GM12878 (cell line): ENCODE results near the gene KIFC1.

ENCODE experiments used
- SMC3 ChIP-seq: IDR thresholded peaks from 2 replicates; pipeline ENCODE4 v1.6.1; 2011; ENCODE audit warnings: low read length, improper control_type of control experiment, borderline replicate concordance
- SP1 ChIP-seq: IDR thresholded peaks from one replicate; pipeline ENCODE4 v1.6.1; 2011; ENCODE audit warnings: low read depth, low read length
- ZNF384 ChIP-seq: IDR thresholded peaks from 2 replicates; pipeline ENCODE4 v1.6.1; 2012; ENCODE audit warnings: low read depth, mild to moderate bottlenecking, low read length, improper control_type of control experiment, borderline replicate concordance

GRCh38 chr6:33356295-33356694 lies 35.3 kb upstream of the KIFC1 start:
- TF ChIP-seq ZNF384: no peak
- TF ChIP-seq SP1: no peak
- TF ChIP-seq SMC3: no peak
